ENCODE data around the gene DCDC2B.

GRCh38 chr1:32184650-32185049, 24.2 kb upstream of the DCDC2B start:
- TF ChIP-seq CTCF (IDR thresholded peaks at IDR 0.05), result no peak
- TF ChIP-seq POLR2A (IDR thresholded peaks at IDR 0.05), result no peak
- no peak for TF ChIP-seq POLR2AphosphoS5 (IDR thresholded peaks at IDR 0.05)
